PFSK-1 (cell line): ENCODE measurements around the gene MYOT.

Experiments used
- FOXP2 ChIP-seq: optimal IDR thresholded peaks from 2 replicates; pipeline ENCODE3; 2011; ENCODE audit warnings: borderline replicate concordance, control low read depth, inconsistent platforms; ENCODE audit not compliant: insufficient read depth; ENCODE audit errors: extremely low read length, extremely low read depth
- POLR2AphosphoS5 ChIP-seq: IDR thresholded peaks from 2 replicates; pipeline ENCODE4 v1.6.1; 2012; ENCODE audit warnings: low read depth, mild to moderate bottlenecking, control low read depth, low read length, moderate library complexity
- REST ChIP-seq, 2 experiments: IDR thresholded peaks; 2 replicates each; pipeline versions ENCODE4 v1.6.1 to v1.8.0; 2011 to 2012; ENCODE audit warnings: low read depth in 2 of 2, low read length in 2 of 2, control low read depth in 1 of 2, inconsistent platforms in 1 of 2, mild to moderate bottlenecking in 1 of 2, moderate library complexity in 1 of 2; ENCODE audit not compliant: insufficient read depth in 1 of 2
- SIN3A ChIP-seq: IDR thresholded peaks from 2 replicates; pipeline ENCODE4 v1.6.1; 2012; ENCODE audit warnings: mild to moderate bottlenecking, low read length, moderate library complexity, borderline replicate concordance; ENCODE audit not compliant: insufficient read depth
- TAF1 ChIP-seq: IDR thresholded peaks from 2 replicates; pipeline ENCODE4 v1.6.1; 2012; ENCODE audit warnings: low read length, control low read depth, borderline replicate concordance; ENCODE audit not compliant: insufficient read depth

The MYOT gene

GRCh38 chr5:137856201-137856600, 11.5 kb upstream of the MYOT start:
- TF ChIP-seq REST (IDR thresholded peaks at IDR 0.05; ENCODE audit: insufficient read depth in 1 of 2, low read depth in 2 of 2, low read length in 2 of 2) (no peak), FOXP2 (no peak), POLR2AphosphoS5 (no peak), SIN3A (no peak), TAF1 (no peak)

DNA sequence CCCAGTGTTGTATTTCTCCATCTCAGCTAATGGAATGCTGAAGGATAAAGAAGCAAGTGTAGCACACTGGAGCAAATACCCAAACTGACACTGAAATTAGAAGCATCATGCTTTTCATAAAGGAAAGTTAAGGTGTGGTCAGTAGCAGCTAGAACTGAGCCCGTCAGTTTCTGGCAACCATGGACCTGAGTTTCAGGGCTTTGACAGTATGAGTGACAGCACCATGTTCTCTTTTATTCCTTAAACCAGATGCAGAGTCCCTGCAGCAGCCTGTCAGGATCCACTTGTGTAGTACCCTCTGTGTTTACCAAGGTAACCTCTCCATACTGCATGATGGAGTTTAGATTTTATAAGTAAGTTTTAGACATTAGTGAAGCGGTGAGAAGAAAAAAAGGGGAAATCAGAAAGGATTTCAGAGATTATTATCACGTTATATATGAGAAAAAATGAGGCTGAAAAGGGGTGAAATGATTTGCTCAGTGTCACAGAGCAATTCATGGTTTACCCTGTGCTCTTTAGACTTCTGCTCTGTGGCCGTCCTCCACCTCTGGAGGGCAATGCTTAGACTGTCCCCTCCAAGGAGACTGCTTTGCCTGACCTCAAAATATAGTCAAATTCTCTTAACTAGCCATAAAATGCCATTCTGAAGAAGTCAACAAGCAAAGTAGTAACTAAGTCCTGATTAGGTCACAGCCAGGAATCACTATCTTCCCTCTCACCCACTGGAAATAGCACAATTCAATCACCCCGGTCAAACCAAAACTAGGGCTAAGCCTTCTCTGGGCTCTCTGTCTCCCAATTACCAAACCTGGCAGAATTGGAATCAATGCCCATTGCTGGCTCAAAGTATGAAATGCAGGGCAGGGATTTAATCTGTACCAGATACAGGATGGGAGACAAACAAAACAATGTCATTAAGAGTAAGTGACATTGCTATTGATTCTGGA, 10.5 kb upstream of the MYOT start:
- TF ChIP-seq FOXP2 (no peak), POLR2AphosphoS5 (no peak), SIN3A (no peak), TAF1 (no peak), REST (IDR thresholded peaks at IDR 0.05; ENCODE audit: insufficient read depth in 1 of 2, low read depth in 2 of 2, low read length in 2 of 2) (no peak)

DNA sequence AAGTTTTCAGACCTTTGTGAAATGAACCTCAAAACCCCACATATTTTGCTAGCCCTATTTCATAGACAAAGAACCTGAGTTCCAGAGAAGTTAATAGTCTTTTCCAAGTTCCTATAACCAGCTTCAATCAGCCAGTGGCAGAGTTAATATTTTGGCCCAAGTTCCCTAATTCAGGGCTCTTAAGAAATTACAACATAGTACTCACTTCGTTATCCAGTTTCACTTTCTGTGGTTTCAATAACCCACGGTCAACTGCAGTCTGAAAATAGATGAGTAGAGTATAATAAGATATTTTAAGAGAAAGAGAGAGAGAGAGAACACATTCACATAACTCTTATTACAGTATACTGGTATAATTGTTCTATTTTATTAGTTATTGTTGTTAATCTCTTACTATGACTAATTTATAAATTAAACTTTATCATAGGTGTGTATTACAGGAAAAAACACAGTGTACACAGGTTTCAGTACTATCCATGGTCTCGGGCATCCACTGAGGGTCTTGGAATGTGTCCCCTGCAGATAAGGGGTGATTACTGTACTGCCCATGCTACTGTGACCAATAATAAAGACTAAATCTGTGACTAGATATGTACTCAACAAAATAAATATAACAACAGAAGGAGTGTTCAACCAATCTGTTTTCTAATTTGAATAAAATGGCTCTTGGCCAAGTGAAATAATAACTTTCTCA, 9.3 kb upstream of the MYOT start:
- TF ChIP-seq POLR2AphosphoS5 (no peak), TAF1 (no peak), SIN3A (no peak), FOXP2 (no peak), REST (IDR thresholded peaks at IDR 0.05; ENCODE audit: insufficient read depth in 1 of 2, low read depth in 2 of 2, low read length in 2 of 2) (no peak)

DNA sequence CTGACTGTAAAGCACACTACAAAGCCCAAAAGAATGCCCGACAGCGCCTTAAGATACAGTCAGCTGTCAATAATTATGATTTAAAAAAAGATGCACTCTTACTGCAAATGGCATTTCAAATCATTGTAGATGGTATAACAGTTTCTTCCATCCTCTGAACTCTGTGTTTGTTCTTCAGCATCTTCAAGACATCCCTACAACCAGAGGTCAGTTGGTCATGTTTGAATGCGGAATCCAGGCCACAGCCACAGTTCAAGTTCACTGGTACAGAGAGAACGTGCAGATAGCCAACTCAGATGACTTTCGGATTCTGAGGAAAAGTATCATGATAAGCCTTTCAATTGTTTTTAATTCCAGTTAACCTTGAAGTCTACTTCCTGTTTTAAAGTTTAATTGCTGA, 8.7 kb upstream of the MYOT start:
- no peak for TF ChIP-seq POLR2AphosphoS5
- TF ChIP-seq FOXP2 = no peak
- no peak for TF ChIP-seq TAF1
- no peak for TF ChIP-seq REST (IDR thresholded peaks at IDR 0.05; ENCODE audit: insufficient read depth in 1 of 2, low read depth in 2 of 2, low read length in 2 of 2)
- TF ChIP-seq SIN3A = no peak
